Panc1 (cell line): ENCODE results near the gene PLA1A. TPM values are rescaled to one million over a fixed set of nuclear protein-coding genes. Genes with fewer than 3 reads are reported as not detected.

Source experiments
- ATAC-seq: fragments of 200-7000 bp; cut with Tn5 transposase; 2 replicates; pipeline ENCODE4 v1.9.1; 2020; ENCODE audit warnings: mild to moderate bottlenecking, moderate library complexity
- BruUV-seq: library from RNA; stranded (reverse); fragments of 400-500 nt; replicated peaks from 2 replicates; lab custom pipeline; 2021; lab: Mats Ljungman, UMichigan
- CTCF ChIA-PET: fragments of 300-600 bp; sonication (Branson Sonifier 250); formaldehyde crosslinking; loops from one replicate; lab custom pipeline; 2022; ENCODE audit warnings: antibody characterized with exemption; lab: Charles Lee
- POLR2A ChIA-PET: fragments of 300-600 bp; sonication (Branson Sonifier 250); formaldehyde crosslinking; loops from one replicate; lab custom pipeline; 2022; ENCODE audit warnings: antibody characterized with exemption; lab: Charles Lee
- DNase-seq: peaks from one replicate; pipeline ENCODE4 v3.0.0-alpha.2; 2010; ENCODE audit warnings: low read depth, low spot score
- H3K27ac ChIP-seq: 2 replicates; pipeline ENCODE4 v1.5.1; 2011; ENCODE audit warnings: mild to moderate bottlenecking, low read length, inconsistent platforms
- H3K27me3 ChIP-seq: fragments of 200-500 bp; sonication (Bioruptor generic); 2 replicates; pipeline ENCODE4 v1.6.0; 2014; ENCODE audit warnings: low read length, inconsistent platforms; ENCODE audit not compliant: control insufficient read depth, insufficient read depth
- H3K36me3 ChIP-seq: fragments of 200-500 bp; sonication (Bioruptor generic); 2 replicates; pipeline ENCODE4 v1.5.1; 2014; ENCODE audit warnings: inconsistent platforms, mild to moderate bottlenecking, low read length, moderate library complexity; ENCODE audit not compliant: control insufficient read depth, insufficient read depth
- H3K4me1 ChIP-seq: 2 replicates; pipeline ENCODE4 v1.5.1; 2011; ENCODE audit warnings: inconsistent platforms, mild to moderate bottlenecking, low read length, moderate library complexity; ENCODE audit not compliant: control insufficient read depth, insufficient read depth
- H3K4me3 ChIP-seq, 2 experiments: 2 replicates each; pipeline ENCODE4 v1.5.1; 2011 to 2012; ENCODE audit warnings: low read depth in 2 of 2, low read length in 2 of 2, mild to moderate bottlenecking in 2 of 2, inconsistent platforms in 1 of 2, moderate library complexity in 1 of 2
- H3K9me3 ChIP-seq: fragments of 200-500 bp; sonication (Bioruptor generic); 2 replicates; pipeline ENCODE4 v1.5.1; 2014; ENCODE audit warnings: low read depth, mild to moderate bottlenecking, inconsistent platforms, low read length, moderate library complexity; ENCODE audit not compliant: control insufficient read depth, insufficient read depth
- CTCF ChIP-seq: fragments of 450-650 bp; IDR thresholded peaks from 2 replicates; pipeline ENCODE4 v1.5.1; 2017; ENCODE audit warnings: mild to moderate bottlenecking
- POLR2AphosphoS5 ChIP-seq: IDR thresholded peaks from 2 replicates; pipeline ENCODE4 v1.6.1; 2012; ENCODE audit warnings: mild to moderate bottlenecking, low read depth, low read length, moderate library complexity
- REST ChIP-seq, 2 experiments: IDR thresholded peaks; 2 replicates each; pipeline ENCODE4 v1.6.1; 2011 to 2012; ENCODE audit warnings: low read depth in 2 of 2, control low read depth in 1 of 2, low read length in 1 of 2, mild to moderate bottlenecking in 1 of 2, moderate library complexity in 1 of 2; ENCODE audit not compliant: insufficient read depth in 1 of 2
- SIN3A ChIP-seq: IDR thresholded peaks from 2 replicates; pipeline ENCODE4 v1.6.1; 2012; ENCODE audit warnings: low read depth, mild to moderate bottlenecking, low read length, moderate library complexity, borderline replicate concordance; ENCODE audit not compliant: insufficient read depth
- TCF7L2 ChIP-seq: IDR thresholded peaks from 2 replicates; pipeline ENCODE4 v1.6.1; 2011; ENCODE audit warnings: mild to moderate bottlenecking, low read depth, low read length, inconsistent platforms
- in situ Hi-C: cut with HindIII; loops from 2 replicates; pipeline ENCODE4 v1.10.0; 2016; ENCODE audit warnings: low sequenced_read_pairs, low pct_unique_long_range_greater_than_20kb
- intact Hi-C: fragments of 100-400 bp; cut with micrococcal nuclease; formaldehyde crosslinking; loops from one replicate; pipeline ENCODE4 v1.10.0; 2022; ENCODE audit not compliant: unreplicated experiment
- total RNA-seq: library from RNA; stranded (reverse); gene quantifications from one replicate; pipeline ENCODE4 v1.2.1, GENCODE V29; 2021; ENCODE audit not compliant: unreplicated experiment

The PLA1A gene
- total RNA-seq, 1 experiment from 2014 or later, result not detected

GRCh38 chr3:119599558-119600174 lies 2.0 kb downstream of the PLA1A start:
- no peaks in the 10 kb centered on the region for H3K4me1 ChIP-seq
- BruUV-seq, result no TSS peak
- ChIA-PET CTCF (no interaction called here), POLR2A (no interaction called here)
- peaks cover 6% of the 10 kb centered on the region; the same call in 1 of the 2 replicates for H3K27me3 ChIP-seq
- H3K27ac ChIP-seq, result no peak overlapping the region
- H3K36me3 ChIP-seq, result no peaks in the 10 kb centered on the region
- intact Hi-C loops, result no loop called here
- ATAC-seq (no peak), DNase-seq (no peak)
- in situ Hi-C loops, result no loop called here
- TF ChIP-seq TCF7L2 (no peak), CTCF (no peak), SIN3A (no peak), POLR2AphosphoS5 (no peak), REST (IDR thresholded peaks at IDR 0.05; ENCODE audit: insufficient read depth in 1 of 2, low read depth in 2 of 2, low read length in 1 of 2) (no peak)
- no peaks in the 10 kb centered on the region for H3K9me3 ChIP-seq
- H3K4me3 ChIP-seq, result no peak overlapping the region

- peak; percentile 20 for DNase-seq
Observed at GRCh38 chr3:119600732-119601131, 3.0 kb downstream of the PLA1A start.

More at GRCh38 chr3:119600732-119601131, 3.0 kb downstream of the PLA1A start:
- no peaks in the 10 kb centered on the region for H3K4me1 ChIP-seq
- TF ChIP-seq CTCF (peak; percentile 56), SIN3A (no peak)
- no TSS peak for BruUV-seq
- CTCF ChIA-PET, result no interaction called here
- intact Hi-C loops (no loop called here), in situ Hi-C loops (no loop called here)
- POLR2A ChIA-PET, result no interaction called here
- no peak overlapping the region for H3K4me3 ChIP-seq
- H3K27ac ChIP-seq, result no peak overlapping the region
- H3K9me3 ChIP-seq, result no peaks in the 10 kb centered on the region
- H3K27me3 ChIP-seq, result peaks cover 6% of the 10 kb centered on the region; the same call in 1 of the 2 replicates
- peak; percentile 70; the same call in 1 of the 2 replicates for ATAC-seq
- H3K36me3 ChIP-seq, result no peaks in the 10 kb centered on the region
